ENCODE measurements around the gene ROBO3. TPM values are rescaled to one million over a fixed set of nuclear protein-coding genes. Genes with fewer than 3 reads are reported as not detected.

The ROBO3 gene
- total RNA-seq, 1 experiment from 2014 or later: 30.7 TPM

- no peaks in the 10 kb centered on the region for H3K9me3 ChIP-seq (ENCODE audit: control insufficient read depth in 1 of 2, insufficient read depth in 1 of 2, low read depth in 1 of 2, low read length in 2 of 2)
- DNase-seq (ENCODE audit: low read depth, low spot score): no peak
- H4K20me1 ChIP-seq (ENCODE audit: insufficient read depth): no peaks in the 10 kb centered on the region
- intact Hi-C loops (cut with micrococcal nuclease): no loop called here
- no peak overlapping the region for H3K4me2 ChIP-seq (ENCODE audit: low read length)
- CTCF ChIA-PET: no interaction called here
- no peaks in the 10 kb centered on the region for H3K9me2 ChIP-seq (ENCODE audit: insufficient read depth)
- no peak overlapping the region for H3K9ac ChIP-seq (ENCODE audit: low read length)
- no peaks in the 10 kb centered on the region for H3K79me2 ChIP-seq (ENCODE audit: insufficient read depth, low read length)
- BruUV-seq (replicated peaks): no TSS peak
- H3K27ac ChIP-seq (ENCODE audit: low read depth, low read length): no peak overlapping the region
- H3K4me3 ChIP-seq (replicated peaks in 1 of 2; ENCODE audit: low read depth in 1 of 2, low read length in 2 of 2): no peak overlapping the region
- H3K4me1 ChIP-seq (ENCODE audit: control insufficient read depth in 1 of 2, insufficient read depth in 2 of 2, low read length in 2 of 2): no peaks in the 10 kb centered on the region
- POLR2A ChIA-PET: no interaction called here
- no peaks in the 10 kb centered on the region for H3K36me3 ChIP-seq (ENCODE audit: control insufficient read depth in 1 of 2, insufficient read depth in 2 of 2, low read length in 2 of 2)
- RAD21 ChIA-PET (ENCODE audit: low non-redundant PET in 1 of 2, low total read pairs in 2 of 2, uncharacterized antibody in 2 of 2, unreplicated experiment in 2 of 2): no interaction called here
- H3K27me3 ChIP-seq (ENCODE audit: insufficient read depth, low read length): no peaks in the 10 kb centered on the region
- TF ChIP-seq TCF7L2 (IDR thresholded peaks at IDR 0.05; ENCODE audit: borderline replicate concordance, extremely low read depth, insufficient read depth, insufficient read length): no peak
- no peak for TF ChIP-seq EGR1 (IDR thresholded peaks at IDR 0.05; ENCODE audit: low read depth)
- no peak for TF ChIP-seq JUND (IDR thresholded peaks at IDR 0.05)
- no peak for TF ChIP-seq MAX (IDR thresholded peaks at IDR 0.05)
- TF ChIP-seq SIN3A (IDR thresholded peaks at IDR 0.05; ENCODE audit: low read depth): no peak
- no peak for TF ChIP-seq POLR2AphosphoS5 (IDR thresholded peaks at IDR 0.05; ENCODE audit: low read depth, low read length)
- no peak for TF ChIP-seq EZH2phosphoT487 (IDR thresholded peaks at IDR 0.05; ENCODE audit: borderline replicate concordance)
- TF ChIP-seq ZFX (IDR thresholded peaks at IDR 0.05): no peak
- TF ChIP-seq YY1 (IDR thresholded peaks at IDR 0.05; ENCODE audit: extremely low read depth, insufficient replicate concordance, low read depth, low read length): no peak
- no peak for TF ChIP-seq SP1 (IDR thresholded peaks at IDR 0.05; ENCODE audit: low read depth)
- TF ChIP-seq CBX3 (IDR thresholded peaks at IDR 0.05; ENCODE audit: low read depth): no peak
- no peak for TF ChIP-seq SRF (IDR thresholded peaks at IDR 0.05; ENCODE audit: low read depth)
- TF ChIP-seq ZNF274 (IDR thresholded peaks at IDR 0.05; ENCODE audit: low read depth, low read length): no peak
- no peak for TF ChIP-seq REST (IDR thresholded peaks at IDR 0.05; ENCODE audit: low read depth)
- no peak for TF ChIP-seq POLR2A (IDR thresholded peaks at IDR 0.05; ENCODE audit: borderline replicate concordance, extremely low read depth, insufficient read depth, insufficient read length)
- no peak for TF ChIP-seq EZH2 (IDR thresholded peaks at IDR 0.05)
- TF ChIP-seq ELF1 (IDR thresholded peaks at IDR 0.05; ENCODE audit: borderline replicate concordance, low read depth): no peak
- TF ChIP-seq CTCF (IDR thresholded peaks at IDR 0.05 in 2 of 3, conservative IDR thresholded peaks at IDR 0.05 in 1 of 3; ENCODE audit: borderline replicate concordance in 1 of 3, insufficient read depth in 1 of 3, low read depth in 2 of 3, low read length in 2 of 3): no peak
- no peak for ATAC-seq
- no peak overlapping the region for H2AFZ ChIP-seq (ENCODE audit: low read depth, low read length, poor library complexity, severe bottlenecking)
These were observed 39.4 kb upstream of the ROBO3 start for GRCh38 chr11:124825876-124826275.
